Stimulated activated CD8-positive, alpha-beta memory T cell treated with anti-CD3 and anti-CD28 coated beads, Interleukin-12 subunit alpha, Interleukin-12 subunit beta, amount 100 ng/mL, for 1 hour (primary cell): Measurements from ENCODE around the gene AFMID.
"Not testable (repeated sequence)": the region's sequence is repeated elsewhere in the genome, so short reads cannot be mapped to it uniquely, and the experiment has no call there.

ENCODE experiments used
- DNase-seq: peaks from one replicate; pipeline ENCODE4 v3.0.0-alpha.2; 2020; ENCODE audit warnings: low read depth

Gene AFMID

GRCh38 chr17:78224231-78225087, 37.3 kb downstream of the AFMID start:
- DNase-seq, result no peak

- no peak for DNase-seq
These were observed 38.1 kb downstream of the AFMID start for GRCh38 chr17:78225088-78225865.

GRCh38 chr17:78226055-78226758, 39.0 kb downstream of the AFMID start:
- DNase-seq, result no peak

- DNase-seq, result no peak
These were observed 39.7 kb downstream of the AFMID start for GRCh38 chr17:78226759-78227454.

- DNase-seq, result no peak
These were observed 40.3 kb downstream of the AFMID start for GRCh38 chr17:78227455-78227916.

GRCh38 chr17:78228176-78228575, 41.0 kb downstream of the AFMID start:
- no peak for DNase-seq

- no peak for DNase-seq
These were observed 43.2 kb downstream of the AFMID start for GRCh38 chr17:78230252-78230962.

- no peak for DNase-seq
These were observed 44.1 kb downstream of the AFMID start, which contains the start of gene TMEM235 for GRCh38 chr17:78230996-78231935. TSS of gene TMEM235 (plus strand) at chr17:78231631. CDS start at chr17:78232024, 393 bp downstream.

- no peak for DNase-seq
These were observed 45.1 kb downstream of the AFMID start for GRCh38 chr17:78231991-78232858.

- DNase-seq, result no peak
These were observed 45.7 kb downstream of the AFMID start for GRCh38 chr17:78232859-78233173.

- DNase-seq, result no peak
These were observed 46.5 kb downstream of the AFMID start for GRCh38 chr17:78233678-78234077.

GRCh38 chr17:78234261-78234865, 47.2 kb downstream of the AFMID start:
- DNase-seq, result no peak

GRCh38 chr17:78235022-78235421, 47.9 kb downstream of the AFMID start:
- not testable (repeated sequence) for DNase-seq

- no peak for DNase-seq
These were observed 48.7 kb downstream of the AFMID start for GRCh38 chr17:78235885-78236284.

- no peak for DNase-seq
These were observed 49.4 kb downstream of the AFMID start for GRCh38 chr17:78236362-78237127.

GRCh38 chr17:78237401-78238012, 50.3 kb downstream of the AFMID start:
- DNase-seq, result no peak

GRCh38 chr17:78238823-78239488, 51.8 kb downstream of the AFMID start:
- DNase-seq, result no peak
